GM19351 (cell line): Measurements from ENCODE around the gene DOP1B.
"Not testable (repeated sequence)": the region's sequence is repeated elsewhere in the genome, so short reads cannot be mapped to it uniquely, and the experiment has no call there.

Experiments used
- ATAC-seq: cut with Tn5 transposase; IDR thresholded peaks from one replicate; pipeline ENCODE4 v1.9.1; 2021; ENCODE audit warnings: mild to moderate bottlenecking, moderate library complexity; ENCODE audit not compliant: unreplicated experiment

Gene DOP1B

DNA sequence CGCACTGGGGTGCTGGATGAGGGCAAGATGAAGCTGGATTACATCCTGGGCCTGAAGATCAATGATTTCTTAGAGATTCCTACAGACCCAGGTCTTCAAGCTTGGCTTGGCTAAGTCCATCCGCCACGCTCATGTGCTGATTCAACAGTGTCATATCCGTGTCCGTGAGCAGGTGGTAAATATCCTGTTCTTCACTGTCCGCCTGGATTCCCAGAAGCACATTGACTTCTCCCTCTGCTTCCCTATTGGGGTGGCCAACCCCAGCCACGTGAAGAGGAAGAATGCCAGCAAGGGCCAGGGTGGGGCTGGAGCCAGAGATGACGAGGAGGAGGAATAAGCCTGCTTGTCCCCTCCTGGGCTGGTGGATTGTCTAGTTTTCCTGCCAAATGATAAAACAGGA is 23.9 kb upstream of the DOP1B start:
- no peak for ATAC-seq

DNA sequence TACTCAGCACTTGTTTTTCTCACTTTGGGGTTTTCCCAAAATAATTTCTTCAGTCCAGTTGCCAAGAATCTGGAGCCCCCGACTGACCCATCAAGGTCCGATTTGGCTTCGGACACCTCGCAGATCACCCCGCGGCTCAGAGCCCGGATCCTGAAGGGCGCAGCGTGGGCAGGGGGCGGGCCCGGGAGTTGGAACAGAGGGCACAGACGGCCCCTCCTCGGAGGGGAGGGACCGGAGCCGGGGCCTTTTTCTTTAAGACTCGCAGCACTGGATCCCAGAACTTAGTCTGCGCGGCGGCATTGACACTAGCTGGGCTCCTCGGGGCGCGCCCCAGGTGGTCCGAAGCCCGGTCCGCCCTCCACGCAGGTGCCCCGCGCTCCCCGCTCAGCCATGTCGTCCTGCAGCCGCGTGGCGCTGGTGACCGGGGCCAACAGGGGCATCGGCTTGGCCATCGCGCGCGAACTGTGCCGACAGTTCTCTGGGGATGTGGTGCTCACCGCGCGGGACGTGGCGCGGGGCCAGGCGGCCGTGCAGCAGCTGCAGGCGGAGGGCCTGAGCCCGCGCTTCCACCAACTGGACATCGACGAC is 21.7 kb upstream of the DOP1B start, which contains the start of gene CBR3:
Gene CBR3 (plus strand): TSS at position 277 of the 588 bp plus-strand sequence. CDS start 114 bp downstream, at position 391.
- no peak for ATAC-seq

DNA sequence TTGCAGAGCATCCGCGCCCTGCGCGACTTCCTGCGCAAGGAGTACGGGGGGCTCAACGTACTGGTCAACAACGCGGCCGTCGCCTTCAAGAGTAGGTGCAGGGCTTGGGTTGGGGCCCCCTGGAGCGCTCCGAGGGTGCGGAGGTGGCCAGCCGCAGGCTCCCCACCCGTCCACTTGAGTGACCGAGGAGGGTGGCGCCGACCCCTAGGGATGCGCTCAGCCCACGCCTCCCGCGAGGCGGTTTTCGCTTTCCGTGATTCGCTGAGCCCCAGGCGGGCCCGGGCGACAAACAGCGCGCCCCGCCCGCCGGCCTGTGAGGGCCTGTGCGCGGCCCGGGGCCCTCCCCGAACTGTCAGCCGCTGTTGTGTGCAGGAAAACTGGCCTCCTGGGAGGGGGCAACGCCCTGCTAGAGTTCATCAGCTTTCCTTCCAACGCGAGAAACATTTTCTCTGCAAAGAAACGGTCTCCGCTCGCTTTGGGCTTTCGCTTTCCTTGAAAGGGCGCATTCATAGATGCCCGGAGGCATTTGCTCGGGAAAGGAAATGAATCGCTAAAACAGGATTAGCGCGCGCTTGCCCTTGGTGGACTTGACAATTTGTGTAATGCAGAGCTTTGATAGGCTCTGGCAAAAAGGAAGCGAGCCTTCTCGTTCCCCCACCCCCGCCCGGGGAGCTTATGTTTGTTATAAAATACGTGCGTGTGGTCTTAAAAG is 21.1 kb upstream of the DOP1B start:
- no peak for ATAC-seq

DNA sequence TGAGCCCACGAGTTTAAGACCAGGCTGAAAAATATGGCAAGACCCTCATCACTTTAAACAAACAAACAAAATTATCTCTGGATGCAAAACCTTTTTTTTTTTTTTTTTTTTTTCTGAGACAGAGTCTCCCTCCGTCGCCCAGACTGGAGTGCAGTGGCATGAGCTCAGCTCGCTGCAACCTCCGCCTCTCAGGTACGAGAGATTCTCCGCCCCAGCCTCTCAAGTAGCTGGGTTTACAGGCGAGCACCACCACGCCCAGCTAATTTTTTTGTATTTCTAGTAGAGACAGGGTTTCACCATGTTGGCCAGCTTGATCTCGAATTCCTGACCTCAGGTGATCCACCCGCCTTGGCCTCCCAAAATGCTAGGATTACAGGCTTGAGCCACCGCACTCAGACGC is 16.8 kb upstream of the DOP1B start:
- ATAC-seq: not testable (repeated sequence)

DNA sequence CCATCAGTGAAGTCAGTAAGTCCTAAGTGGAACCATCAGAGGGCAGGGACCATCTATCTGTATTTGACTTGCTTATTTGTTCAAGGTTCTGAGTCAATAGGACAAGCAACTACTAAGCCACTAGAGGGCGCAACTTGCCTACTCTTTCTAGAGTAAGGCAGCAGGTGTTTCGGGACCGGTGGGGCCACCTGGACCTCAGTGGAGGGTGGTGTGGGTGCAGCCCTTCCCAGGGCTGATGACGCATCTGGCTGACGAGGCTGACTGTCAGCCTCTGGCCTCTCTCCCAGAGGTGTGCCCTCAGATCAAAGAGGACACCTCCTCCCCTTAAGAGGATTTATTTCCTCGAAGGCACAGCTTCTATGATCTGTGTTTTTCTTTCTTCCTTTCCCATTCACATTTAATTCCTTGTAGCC is 15.1 kb upstream of the DOP1B start:
- peak; percentile 93 for ATAC-seq

DNA sequence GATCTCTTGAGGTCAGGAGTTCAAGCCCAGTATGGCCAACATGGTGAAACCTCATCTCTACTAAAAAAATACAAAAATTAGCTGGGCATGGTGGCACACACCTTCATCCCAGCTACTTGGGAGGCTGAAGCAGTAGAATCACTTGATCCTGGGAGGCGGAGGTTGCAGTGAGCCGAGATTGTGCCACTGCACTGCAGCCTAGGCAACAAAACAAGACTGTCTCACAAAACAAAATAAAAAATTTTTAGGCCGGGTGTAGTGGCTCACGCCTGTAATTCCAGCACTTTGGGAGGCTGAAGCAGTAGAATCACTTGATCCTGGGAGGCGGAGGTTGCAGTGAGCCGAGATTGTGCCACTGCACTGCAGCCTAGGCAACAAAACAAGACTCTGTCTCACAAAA is 12.4 kb upstream of the DOP1B start:
- not testable (repeated sequence) for ATAC-seq

DNA sequence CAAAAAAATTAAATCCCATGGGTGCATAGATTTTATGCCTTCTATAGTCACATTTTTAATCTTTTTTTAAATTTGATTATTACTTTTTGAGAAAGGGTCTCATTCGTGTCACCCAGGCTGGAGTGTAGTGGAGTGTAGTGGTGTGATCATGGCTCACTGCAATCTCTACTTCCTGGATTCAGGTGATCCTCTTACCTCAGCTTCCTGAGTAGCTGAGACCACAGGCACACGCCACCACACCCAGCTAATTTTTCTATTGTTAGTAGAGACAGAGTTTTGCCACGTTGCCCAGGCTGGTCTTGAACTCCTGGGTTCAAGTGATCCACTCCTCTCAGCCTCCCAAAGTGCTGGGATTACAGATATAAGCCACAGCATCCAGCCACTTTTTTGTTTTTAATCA is 11.4 kb upstream of the DOP1B start:
- ATAC-seq: no peak

DNA sequence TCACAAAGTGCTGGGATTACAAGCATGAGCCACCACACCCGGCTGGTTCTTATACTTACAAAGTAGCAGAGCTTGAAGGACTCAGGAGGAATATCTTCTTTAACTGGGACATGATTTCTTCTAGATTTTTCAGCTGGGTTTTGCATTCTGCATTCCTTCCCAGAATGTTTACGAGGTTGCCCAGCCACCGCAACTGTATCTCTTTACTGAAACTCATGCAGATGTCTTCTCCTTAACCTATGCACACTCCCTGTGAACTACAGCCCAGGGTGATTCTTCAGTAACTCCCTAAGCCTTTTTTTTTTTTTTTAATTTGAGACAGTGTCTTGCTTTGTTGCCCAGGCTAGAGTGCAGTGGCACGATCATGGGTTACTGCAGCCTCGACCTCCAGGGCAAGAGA is 8.7 kb upstream of the DOP1B start:
- ATAC-seq: no peak

DNA sequence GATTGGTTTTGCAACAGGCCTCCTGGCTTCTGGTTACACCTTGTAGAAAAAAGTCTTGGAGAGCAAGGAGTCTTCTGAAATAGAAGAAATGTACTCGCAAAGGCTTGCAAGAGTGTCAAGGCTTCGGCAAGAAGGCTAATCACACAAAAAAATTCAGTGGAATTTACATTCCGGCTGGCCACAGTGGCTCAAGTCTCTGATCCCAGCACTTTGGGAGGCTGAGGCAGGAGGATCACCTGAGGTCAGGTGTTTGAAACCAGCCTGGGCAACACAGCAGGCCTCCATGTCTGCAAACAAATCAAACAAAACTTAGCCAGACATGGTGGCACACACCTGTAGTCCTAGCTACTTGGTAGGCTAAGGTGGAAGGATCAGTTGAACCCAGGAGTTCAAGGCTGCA is 7.7 kb upstream of the DOP1B start:
- ATAC-seq: no peak

DNA sequence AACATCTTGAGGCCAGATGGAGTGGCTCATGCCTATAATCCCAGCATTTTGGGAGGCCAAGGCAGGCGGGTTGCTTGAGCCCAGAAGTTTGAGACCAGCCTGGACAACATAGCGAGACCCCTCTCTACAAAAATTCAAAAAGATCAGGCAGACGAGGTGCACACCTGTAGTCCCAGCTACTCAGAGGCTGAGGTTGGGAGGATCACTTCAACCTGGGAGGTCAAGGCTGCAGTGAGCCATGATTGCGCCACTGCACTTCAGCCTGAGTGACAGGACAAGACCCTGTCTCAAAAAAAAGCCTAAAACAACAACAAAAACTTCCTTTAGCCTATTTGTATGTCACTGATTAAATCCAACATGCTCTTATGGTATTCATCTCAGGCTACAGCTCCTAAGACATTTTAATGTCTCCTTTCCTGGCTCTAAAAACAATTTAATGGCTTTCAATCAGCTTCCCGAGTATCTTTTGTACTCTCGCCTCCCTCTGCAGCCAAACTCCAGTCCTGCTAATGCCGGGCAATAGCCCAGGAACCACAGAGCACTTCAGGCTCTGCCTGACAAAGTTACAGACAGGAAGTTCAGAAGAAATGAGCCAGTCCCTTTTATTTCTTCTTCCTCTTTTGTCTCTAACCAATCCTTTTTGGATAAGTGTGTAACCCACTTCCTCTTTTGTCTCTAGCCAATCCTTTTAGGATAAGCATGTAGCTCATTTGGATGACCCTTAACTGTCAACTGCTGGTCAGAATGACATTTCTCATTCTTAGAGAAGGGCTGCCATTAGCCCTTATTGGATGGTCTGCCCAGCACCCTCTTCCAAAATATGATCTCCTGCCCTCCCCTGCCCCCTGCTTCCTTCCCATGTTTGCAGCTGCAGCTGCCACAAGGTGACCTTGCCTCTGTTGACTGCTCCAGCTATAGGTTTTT is 6.6 kb upstream of the DOP1B start:
- no peak for ATAC-seq

DNA sequence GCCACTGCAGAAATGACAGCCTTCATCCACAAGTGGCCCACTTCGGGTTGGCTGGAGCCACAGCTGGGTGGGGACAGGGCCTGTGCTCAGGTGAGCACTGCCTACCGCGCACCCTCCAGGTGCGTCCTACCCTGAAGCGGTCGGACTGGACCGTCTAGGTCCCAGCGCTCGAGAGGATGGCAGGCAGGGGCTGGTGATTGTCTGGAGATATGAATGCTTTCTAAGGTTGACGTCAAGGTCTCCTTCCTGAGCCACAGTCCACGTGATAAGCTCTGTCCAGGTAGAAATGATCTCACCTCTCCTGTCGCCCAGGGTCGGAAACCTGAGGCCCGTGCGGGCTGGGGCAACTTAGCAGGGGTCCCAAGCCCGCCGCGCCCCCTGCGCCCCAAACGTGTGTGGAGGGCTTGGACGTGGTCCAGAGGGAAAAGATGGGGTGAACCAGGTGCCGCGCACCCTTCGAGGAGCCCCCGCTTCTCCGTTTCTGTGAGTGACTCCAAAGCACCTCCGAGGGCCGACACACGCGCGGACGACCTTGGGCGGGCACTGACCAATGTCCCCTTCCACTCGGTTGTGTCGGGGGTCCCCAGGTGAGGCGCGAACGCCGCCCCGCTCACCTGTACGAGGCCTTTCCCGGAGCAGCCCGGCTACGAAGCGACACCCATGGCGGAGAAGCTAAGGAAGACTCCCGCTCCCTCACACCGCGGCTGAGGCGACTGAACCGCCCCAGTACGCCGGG is 853 bp upstream of the DOP1B start:
- ATAC-seq: peak; percentile 1

DNA sequence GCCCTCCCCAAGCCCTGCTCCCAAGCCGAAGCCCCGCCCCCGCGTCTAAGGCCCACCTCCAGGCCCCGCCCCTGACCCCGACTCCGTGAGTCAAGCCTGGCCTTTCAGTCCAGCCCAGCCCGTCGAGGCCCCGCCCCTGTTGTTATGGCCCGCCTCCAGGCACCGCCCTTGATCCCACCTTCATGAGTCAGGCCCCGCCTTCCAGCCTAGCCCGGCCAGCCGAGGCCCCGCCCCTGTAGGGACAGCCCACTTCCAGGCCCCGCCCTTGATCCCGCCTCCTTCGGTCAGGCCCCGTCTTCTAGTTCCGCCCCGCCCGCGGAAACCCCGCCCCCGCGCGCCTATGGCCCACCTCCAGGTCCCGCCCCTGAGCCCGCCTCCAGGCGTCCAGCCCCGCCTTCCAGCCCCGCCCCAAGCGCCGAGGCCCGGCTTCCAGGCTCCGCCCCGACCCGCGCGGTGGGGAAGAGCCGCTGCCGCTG is 247 bp upstream of the DOP1B start:
- peak; percentile 78 for ATAC-seq

DNA sequence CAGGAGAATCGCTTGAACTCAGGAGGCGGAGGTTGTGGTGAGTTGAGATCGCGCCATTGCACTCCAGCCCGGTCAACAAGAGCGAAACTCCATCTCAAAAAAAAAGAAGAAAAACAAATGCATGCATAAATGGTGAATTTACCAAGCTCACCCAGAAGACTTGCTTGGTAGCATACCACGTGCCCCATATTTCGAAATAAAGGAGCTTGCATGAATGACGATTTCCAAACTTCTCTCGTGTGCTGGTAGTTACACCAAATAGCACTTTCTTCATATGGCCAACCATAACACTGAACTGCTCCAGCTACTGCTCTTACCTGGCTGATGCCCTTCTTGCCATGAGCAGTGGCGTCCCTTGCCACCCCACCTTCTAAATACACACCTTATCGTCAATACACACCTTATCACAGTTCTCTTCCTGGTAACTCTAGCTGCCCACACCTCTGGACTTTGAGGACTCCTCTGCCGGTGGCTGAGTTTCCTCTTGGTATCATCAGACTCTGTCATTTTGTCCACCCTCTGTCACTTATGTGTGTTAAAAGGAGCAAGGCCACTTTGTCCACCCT is 2.8 kb downstream of the DOP1B start:
- ATAC-seq: no peak

DNA sequence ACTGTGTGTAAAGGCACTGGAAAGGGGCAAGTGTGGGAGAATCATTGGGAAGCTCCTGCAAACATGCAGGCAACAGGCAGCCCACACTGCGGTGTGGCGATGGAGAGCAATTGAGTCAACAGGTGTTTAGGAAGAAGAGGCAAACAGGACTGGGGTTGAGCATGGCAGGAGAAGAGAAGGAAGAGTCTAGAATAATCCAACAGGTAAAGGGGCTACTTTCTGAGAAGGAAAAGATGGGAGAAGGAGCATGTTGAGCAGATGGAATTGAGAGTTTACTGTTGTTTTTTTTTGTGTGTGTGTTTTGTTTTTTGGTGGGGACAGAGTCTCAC is 4.2 kb downstream of the DOP1B start:
- ATAC-seq: no peak

DNA sequence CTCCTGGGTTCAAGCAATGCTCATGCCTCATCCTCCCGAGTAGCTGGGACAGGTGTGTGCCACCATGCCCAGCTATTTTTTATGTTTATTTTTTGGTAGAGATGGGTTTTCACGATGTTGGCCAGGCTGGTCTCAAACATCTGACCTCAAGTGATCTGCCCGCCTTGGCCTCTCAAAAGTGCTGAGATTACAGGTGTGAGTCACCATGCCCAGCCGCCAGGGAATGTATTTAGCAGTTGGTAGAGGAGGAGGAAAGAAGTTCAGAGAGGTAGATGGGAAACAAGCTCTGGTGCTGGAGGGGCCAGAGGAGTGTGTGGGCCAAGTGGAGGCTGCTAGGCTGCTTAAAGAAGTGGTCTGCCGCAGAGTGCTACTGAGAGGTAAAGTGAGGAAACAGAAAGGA is 6.0 kb downstream of the DOP1B start:
- no peak for ATAC-seq

DNA sequence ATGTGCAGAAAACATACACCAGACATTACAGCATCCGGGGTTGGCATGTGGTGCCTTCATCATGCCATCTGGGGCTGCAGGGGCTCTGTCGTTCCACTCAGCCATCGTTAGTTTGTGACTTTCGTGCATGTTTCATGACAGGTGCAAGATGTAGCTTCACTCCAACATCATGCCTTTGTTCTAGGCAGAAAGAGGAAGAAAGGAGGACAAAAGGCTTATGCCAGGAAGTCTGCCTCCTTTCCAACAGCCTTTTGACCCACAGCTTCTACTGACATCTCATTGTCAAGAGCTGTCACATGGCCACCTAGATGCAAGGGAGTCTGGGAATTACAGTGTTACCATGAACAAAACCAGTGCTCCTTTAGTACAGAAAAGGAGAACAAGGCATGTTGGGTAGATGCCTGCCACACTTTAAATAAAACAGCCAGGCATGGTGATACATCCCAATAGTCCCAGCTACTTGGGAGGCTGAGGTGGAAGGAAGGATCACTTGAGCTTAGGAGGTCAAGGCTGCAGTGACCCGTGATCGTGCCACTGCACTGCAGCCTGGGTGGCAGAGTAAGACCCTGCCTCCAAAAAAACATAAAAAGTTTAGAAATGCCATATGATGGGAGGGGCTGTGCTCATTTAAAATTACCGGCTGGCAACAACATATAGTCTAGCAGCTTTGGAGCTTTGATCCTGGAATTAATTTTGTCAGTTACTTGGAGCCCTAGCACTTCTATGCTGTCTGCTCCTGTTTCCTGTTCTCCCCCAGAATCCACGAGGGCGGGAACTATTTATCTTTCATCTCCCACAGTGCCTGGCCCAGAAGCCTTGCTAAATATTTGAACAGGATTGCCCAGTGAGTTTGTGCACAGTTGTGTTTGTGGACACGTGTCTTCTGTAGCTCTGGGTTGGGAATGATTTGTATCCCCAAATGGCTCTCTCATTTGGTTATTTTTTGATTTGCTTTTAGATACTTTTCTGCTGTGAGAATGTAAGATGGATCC is 7.4 kb downstream of the DOP1B start:
- ATAC-seq: no peak

DNA sequence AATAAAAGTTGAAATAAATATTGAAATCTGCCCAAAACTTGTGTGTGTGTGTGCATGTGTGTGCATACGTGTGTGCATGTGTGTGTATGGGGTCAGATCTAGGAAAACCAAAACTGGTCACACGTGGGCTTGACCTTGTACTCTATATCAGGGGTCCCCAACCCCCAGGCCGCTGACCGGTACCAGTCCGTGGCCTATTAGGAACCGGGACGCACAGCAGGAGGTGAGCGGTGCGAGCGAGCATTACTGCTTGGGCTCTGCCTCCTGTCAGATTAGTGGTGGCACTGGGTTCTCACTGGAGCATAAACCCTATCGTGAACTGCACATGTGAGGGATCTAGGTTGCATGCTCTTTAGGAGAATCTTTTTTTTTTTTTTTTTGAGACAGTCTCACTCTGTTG is 8.7 kb downstream of the DOP1B start:
- ATAC-seq: no peak

DNA sequence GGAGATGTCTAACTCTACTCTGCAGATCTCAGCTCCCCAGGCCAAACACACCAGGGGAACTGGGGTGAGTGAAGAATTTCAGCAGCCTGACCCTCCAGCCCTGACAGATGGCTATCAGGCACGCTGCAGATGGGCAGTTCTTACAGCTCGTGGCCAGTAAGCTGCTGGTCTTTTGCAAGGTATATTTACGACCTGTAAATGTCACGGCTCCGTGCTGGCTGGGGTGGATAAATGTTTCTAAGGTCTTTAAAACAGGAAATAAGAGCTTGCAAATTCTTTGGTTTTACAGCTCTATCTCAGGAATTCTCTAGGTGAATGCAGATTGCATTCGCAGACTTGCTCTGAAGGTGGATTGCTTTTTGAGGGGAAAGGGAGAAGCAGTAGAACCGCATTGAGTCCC is 10.1 kb downstream of the DOP1B start:
- no peak for ATAC-seq

DNA sequence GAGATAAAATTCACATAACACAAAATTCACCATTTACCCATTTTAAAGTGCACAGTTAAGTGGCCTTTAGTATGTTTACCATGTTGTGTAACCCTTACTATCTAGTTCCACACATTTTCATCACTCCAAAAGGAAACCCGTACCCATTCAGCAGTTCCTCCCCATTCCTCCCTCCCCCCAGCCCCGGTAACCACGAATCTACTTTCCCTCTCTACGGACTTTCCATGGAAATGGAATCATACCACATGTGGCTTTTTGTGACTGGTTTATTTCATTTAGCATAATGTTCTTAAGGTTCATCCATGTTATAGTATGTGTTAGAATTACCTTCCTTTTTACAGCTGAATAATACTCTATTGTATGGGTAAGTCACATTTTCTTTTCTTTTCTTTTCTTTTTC is 10.9 kb downstream of the DOP1B start:
- ATAC-seq: no peak
